PC-9 (cell line): ENCODE results near the gene RBM33.

Experiments used
- EZH2 ChIP-seq: fragments of 200-600 bp; sonication (generic); IDR thresholded peaks from 2 replicates; pipeline ENCODE4 v1.8.0; 2017; ENCODE audit warnings: antibody characterized with exemption, low read depth
- TF ChIP-seq, protein P1 (sequence below): fragments of 200-600 bp; sonication (generic); conservative IDR thresholded peaks from 2 replicates; pipeline ENCODE4 v1.6.1; 2017; ENCODE audit warnings: mixed run types, antibody characterized with exemption, mild to moderate bottlenecking, moderate library complexity

- TF ChIP-seq, protein P1, sequence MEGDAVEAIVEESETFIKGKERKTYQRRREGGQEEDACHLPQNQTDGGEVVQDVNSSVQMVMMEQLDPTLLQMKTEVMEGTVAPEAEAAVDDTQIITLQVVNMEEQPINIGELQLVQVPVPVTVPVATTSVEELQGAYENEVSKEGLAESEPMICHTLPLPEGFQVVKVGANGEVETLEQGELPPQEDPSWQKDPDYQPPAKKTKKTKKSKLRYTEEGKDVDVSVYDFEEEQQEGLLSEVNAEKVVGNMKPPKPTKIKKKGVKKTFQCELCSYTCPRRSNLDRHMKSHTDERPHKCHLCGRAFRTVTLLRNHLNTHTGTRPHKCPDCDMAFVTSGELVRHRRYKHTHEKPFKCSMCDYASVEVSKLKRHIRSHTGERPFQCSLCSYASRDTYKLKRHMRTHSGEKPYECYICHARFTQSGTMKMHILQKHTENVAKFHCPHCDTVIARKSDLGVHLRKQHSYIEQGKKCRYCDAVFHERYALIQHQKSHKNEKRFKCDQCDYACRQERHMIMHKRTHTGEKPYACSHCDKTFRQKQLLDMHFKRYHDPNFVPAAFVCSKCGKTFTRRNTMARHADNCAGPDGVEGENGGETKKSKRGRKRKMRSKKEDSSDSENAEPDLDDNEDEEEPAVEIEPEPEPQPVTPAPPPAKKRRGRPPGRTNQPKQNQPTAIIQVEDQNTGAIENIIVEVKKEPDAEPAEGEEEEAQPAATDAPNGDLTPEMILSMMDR, result no peak
- TF ChIP-seq EZH2, result no peak
These were observed 156.3 kb downstream of the RBM33 start for GRCh38 chr7:155800741-155801267.
